Measurements from ENCODE around the gene FGGY.

DNA sequence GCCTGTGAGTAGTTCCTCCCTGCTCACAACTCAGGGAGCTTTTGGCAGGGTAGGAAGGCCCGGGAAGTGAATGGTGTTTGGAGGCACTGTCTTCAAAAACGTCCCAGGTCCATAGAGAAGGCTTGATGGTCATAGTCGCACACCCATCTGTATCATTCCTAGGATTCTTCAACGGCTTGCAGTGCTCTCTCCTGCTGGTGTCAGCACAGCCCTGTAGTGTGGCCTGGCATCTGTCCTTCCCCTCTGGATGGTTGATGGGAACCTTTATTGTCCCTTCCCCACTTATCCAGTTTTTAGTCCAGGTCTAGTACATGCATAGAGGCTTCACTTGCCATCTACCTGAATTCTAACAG lies 375.0 kb downstream of the FGGY start:
- TF ChIP-seq CTCF (IDR thresholded peaks at IDR 0.05; ENCODE audit: insufficient read depth, low read length, poor library complexity, severe bottlenecking) (no peak), EZH2phosphoT487 (conservative IDR thresholded peaks at IDR 0.05; ENCODE audit: low read length) (no peak)
